WERI-Rb-1 (cell line): Measurements from ENCODE around the gene STAT3.

ENCODE experiments used
- DNase-seq: peaks from one replicate; pipeline ENCODE4 v3.0.0-alpha.2; 2020
- H3K27ac ChIP-seq: fragments of 250-450 bp; sonication (Bioruptor Pico); 2 replicates; pipeline ENCODE4 v1.5.1; 2020; ENCODE audit warnings: mild to moderate bottlenecking, moderate library complexity
- H3K27me3 ChIP-seq: fragments of 250-450 bp; sonication (Bioruptor Pico); 2 replicates; pipeline ENCODE4 v1.5.1; 2021; ENCODE audit warnings: mild to moderate bottlenecking, low read depth, moderate library complexity; ENCODE audit not compliant: insufficient read depth, severe bottlenecking
- H3K36me3 ChIP-seq: fragments of 250-450 bp; sonication (Bioruptor Pico); 2 replicates; pipeline ENCODE4 v1.5.1; 2020; ENCODE audit warnings: mild to moderate bottlenecking, moderate library complexity
- H3K4me3 ChIP-seq: 2 replicates; pipeline ENCODE4 v1.5.1; 2011; ENCODE audit warnings: low read depth, mild to moderate bottlenecking, control low read depth, low read length
- H3K9me3 ChIP-seq: fragments of 250-450 bp; sonication (Bioruptor Pico); 2 replicates; pipeline ENCODE4 v1.5.1; 2021; ENCODE audit warnings: mild to moderate bottlenecking, moderate library complexity; ENCODE audit not compliant: severe bottlenecking
- TF ChIP-seq, protein P1 (sequence below): IDR thresholded peaks from 2 replicates; pipeline ENCODE4 v1.5.1; 2011; ENCODE audit warnings: low read depth, mild to moderate bottlenecking, control low read depth, inconsistent platforms, low read length

The STAT3 gene

DNA sequence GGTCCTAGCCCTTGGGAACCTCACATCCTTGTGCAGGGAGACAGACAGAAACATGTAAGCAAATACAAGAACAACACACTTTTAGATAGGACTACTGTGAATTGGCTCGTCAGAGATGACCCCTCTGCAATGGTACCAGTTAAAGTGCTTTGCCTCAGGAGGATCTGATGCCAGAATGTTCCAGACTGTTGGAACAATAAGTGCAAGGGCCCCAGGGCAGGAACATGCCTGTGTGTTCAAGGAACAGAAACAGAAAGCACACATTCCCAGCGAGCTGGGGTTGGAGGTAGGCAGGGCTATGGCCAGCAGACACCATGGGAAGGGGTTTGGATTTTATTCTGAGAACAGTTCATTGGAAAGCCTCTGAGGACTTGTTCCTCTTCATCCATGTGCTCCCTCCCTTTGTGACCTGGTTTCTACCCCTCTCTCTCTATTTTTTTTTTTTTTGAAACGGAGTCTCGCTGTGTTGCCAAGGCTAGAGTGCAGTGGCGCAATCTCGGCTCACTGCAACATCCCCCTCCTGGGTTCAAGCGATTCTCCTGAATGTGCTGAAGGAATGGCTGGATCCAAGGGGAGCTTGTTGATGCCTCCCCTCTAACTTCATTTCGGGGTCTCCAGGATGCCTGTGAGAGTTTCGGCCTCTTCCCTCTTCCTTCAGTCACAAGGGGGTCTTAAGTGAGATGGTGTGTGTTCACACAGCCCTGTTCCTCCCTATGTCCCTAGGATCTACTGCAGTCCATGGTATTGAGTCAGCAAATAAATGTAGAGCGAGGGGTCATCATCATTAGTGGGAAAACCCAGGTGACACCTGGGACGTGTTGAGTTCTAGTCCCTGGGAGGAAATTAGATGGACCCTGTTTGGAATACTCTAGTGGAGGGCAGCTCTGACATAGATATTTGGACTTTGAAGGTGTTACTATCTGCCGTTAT, 93.5 kb downstream of the STAT3 start:
- Histone ChIP-seq H3K36me3 (no peaks in the 10 kb centered on the region), H3K27ac (no peak overlapping the region)
- TF ChIP-seq, protein P1, sequence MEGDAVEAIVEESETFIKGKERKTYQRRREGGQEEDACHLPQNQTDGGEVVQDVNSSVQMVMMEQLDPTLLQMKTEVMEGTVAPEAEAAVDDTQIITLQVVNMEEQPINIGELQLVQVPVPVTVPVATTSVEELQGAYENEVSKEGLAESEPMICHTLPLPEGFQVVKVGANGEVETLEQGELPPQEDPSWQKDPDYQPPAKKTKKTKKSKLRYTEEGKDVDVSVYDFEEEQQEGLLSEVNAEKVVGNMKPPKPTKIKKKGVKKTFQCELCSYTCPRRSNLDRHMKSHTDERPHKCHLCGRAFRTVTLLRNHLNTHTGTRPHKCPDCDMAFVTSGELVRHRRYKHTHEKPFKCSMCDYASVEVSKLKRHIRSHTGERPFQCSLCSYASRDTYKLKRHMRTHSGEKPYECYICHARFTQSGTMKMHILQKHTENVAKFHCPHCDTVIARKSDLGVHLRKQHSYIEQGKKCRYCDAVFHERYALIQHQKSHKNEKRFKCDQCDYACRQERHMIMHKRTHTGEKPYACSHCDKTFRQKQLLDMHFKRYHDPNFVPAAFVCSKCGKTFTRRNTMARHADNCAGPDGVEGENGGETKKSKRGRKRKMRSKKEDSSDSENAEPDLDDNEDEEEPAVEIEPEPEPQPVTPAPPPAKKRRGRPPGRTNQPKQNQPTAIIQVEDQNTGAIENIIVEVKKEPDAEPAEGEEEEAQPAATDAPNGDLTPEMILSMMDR = no peak

GRCh38 chr17:42291129-42291528, 97.1 kb downstream of the STAT3 start:
- DNase-seq = no peak
- H3K27ac ChIP-seq = no peak overlapping the region
- H3K9me3 ChIP-seq = no peaks in the 10 kb centered on the region
- no peaks in the 10 kb centered on the region for H3K36me3 ChIP-seq
- TF ChIP-seq, protein P1 = no peak
- no peak overlapping the region for H3K4me3 ChIP-seq
- H3K27me3 ChIP-seq = no peaks in the 10 kb centered on the region

More for the DNA sequence above, 93.5 kb downstream of the STAT3 start:
- no peaks in the 10 kb centered on the region for H3K9me3 ChIP-seq
- H3K4me3 ChIP-seq = no peak overlapping the region
- no peaks in the 10 kb centered on the region for H3K27me3 ChIP-seq
- no peak for DNase-seq

- TF ChIP-seq, protein P1 = no peak
- Histone ChIP-seq H3K4me3 (no peak overlapping the region), H3K36me3 (no peaks in the 10 kb centered on the region), H3K27ac (no peak overlapping the region), H3K9me3 (no peaks in the 10 kb centered on the region), H3K27me3 (no peaks in the 10 kb centered on the region)
- no peak for DNase-seq
These were observed 97.7 kb downstream of the STAT3 start for GRCh38 chr17:42290577-42290976.

GRCh38 chr17:42289611-42290181, 98.5 kb downstream of the STAT3 start:
- DNase-seq = no peak
- Histone ChIP-seq H3K27ac (no peak overlapping the region), H3K27me3 (no peaks in the 10 kb centered on the region), H3K36me3 (no peaks in the 10 kb centered on the region), H3K4me3 (no peak overlapping the region), H3K9me3 (no peaks in the 10 kb centered on the region)
- TF ChIP-seq, protein P1 = no peak

- no peak overlapping the region for H3K4me3 ChIP-seq
- no peaks in the 10 kb centered on the region for H3K9me3 ChIP-seq
- H3K27me3 ChIP-seq = no peaks in the 10 kb centered on the region
- H3K27ac ChIP-seq = no peak overlapping the region
- peak; percentile 7 for DNase-seq
- no peaks in the 10 kb centered on the region for H3K36me3 ChIP-seq
- TF ChIP-seq, protein P1 = no peak
These were observed 99.2 kb downstream of the STAT3 start for GRCh38 chr17:42288803-42289610.
